ENCODE data around the gene SPINT2. TPM values are rescaled to one million over a fixed set of nuclear protein-coding genes. Genes with fewer than 3 reads are reported as not detected.

Gene SPINT2
- total RNA-seq, 1 donor from 2014 or later = 89.5 TPM

DNA sequence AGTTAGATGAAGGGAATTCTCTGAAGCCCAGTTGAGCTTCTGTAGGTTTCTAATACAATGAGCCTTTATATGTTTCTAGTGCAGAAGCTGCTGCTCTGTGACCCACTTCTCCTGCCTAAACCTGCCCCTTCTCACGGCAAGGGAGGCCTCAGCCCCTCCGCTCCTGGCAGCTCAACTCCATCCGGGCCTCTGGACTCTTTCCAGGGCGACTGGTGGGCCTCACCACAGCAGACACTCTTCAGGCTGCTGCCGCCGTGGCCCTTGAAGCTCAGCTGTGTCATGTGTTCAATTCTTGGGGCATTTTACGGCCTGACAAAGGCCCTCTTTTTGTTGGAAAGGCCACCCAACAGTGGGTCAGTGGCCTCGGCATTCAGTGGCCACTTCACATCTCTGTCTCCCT, 29.7 kb downstream of the SPINT2 start:
- DNase-seq = no peak

DNA sequence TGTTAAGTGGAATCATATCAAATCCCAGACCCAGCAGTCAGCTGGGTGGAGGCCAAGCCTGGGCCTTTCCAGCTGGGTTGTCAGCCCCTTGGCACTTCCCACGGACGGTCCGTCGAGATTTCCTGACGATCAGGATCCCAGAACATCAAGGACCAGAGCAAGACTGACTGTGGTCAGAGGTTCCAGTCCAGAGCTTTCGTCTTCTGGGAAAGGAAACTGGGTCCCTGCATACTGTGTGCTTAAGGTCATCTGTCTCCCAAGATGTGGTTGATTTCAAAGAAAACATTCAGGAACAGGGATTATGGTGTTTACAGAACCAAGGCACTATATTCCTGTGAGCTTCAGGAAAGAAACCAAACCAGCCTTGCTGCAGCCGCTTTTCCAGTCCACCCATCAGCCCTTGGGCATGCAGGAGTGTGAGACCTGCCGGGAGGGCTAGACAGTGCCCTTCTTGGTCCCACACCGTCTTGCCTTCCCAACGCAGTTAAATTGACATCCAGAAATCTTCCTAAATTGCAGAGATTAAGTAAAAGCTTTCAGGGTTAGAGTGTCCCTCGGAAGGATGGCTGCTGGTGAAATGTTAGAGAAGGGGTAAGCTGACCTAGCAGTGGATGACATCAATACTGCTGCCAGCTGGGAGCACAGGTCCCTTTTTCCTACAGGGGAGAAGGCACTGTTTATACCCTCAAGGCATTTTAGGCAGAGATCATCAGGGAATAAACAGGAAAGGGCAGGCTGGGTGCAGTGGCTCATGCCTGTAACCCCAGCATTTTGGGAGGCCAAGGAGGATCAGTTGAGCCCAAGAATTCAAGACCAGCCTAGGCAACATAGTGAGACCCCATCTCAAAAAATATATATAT, 34.7 kb downstream of the SPINT2 start:
- no peak for DNase-seq

DNA sequence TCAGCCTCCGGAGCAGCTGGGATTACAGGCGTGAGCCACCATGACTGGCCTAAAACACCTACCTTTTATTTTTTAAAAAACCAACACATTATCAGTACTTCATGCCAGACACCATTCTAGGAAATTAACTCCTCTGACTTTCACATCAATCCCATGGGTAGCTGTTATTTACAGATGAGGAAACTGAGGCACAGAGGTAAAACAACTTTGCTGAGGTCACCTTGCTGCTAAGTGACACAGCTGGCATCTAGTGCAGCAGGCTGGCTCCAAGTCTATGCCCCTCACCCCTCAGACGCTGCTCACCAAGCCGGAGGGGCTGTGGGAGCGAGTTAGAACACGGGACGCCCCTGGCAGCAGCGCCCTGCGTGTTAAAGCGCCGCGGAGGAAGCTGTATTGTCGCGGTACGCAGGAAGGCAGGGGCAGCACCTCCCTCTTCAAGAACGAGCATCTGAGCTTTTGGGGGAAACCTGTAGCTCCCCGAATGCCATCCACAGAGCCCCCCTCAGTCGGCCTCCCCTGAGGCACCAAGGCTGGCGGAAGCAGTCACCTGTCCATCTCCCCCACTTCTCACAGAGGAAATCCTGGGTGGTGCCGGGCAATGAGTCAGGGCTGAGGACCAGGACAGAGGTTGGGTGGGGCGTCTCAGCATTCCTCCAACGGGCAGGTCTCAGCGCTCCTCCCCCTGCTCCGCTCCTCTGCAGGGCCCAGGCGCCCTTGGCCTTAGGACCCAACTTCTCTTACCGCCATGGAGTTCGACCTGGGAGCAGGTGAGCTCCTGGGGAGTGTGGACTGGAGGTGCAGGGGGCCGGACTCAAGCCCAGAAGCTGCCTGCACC, 39.4 kb downstream of the SPINT2 start, which contains the start of gene C19orf33:
Gene C19orf33 (plus strand): TSS at position 735 of the 835 bp plus-strand sequence. CDS start 11 bp downstream, at position 746.
- DNase-seq = no peak

DNA sequence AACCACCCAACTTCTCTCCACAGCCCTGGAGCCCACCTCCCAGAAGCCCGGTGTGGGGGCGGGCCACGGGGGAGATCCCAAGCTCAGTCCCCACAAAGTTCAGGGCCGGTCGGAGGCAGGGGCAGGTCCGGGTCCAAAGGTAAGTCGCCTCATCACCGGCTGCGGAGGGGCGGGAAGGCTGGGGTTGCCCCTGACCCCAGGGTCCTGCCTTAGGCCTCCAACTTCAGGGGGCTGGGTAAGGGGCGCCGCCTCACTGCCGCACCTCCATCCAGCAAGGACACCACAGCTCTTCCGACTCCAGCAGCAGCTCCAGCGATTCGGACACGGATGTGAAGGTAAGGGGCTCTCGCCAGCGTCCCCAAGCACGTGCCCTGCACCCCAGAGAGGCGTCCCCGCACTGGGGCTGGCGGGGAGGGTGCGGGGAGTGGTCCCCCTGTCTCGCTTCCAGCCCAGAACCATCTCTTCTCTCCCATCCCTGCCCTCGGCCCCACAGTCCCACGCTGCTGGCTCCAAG, 40.0 kb downstream of the SPINT2 start:
- DNase-seq = no peak

DNA sequence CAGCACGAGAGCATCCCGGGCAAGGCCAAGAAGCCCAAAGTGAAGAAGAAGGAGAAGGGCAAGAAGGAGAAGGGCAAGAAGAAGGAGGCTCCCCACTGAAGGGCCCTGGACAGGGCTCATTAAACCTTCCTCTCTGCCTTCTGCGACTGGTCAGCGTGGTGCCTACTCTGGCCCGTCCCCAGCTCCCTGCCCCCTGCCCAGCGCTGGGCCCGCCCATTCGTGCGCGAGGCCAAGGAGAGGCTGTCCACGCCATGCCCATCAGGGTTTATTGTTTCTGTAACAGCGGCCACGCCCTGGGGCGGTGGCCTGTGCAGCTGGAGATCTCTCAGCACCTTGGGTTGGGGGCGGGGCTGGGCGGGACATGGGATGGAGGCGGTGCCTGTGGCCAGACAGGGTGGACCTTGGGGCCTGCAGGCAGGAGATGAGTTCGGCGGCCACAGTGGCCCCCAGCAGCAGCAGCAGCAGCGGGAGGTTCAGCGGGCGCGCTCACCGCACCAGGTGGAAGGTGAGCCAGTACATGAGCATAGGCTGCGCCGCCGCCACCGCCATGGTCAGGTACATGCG, 40.6 kb downstream of the SPINT2 start:
- peak; percentile 77 for DNase-seq

DNA sequence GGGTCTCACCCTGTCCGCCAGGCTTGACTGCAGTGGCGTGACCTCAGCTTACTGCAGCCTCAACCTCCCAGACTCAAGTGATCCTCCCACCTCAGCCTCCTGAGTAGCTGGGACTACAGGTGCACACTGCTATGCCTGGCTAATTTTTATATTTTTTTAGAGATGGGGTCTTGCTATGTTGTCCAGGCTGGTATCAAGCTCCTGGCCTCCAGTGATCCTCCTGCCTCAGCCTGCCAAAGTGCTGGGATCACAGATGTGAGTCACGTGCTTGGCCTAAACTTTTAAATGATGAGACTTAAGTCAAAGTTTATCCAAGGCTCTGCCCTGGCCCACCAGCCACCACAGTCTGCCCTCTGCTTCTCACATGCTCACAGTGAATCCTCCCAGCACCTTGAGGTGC, 41.9 kb downstream of the SPINT2 start:
- no peak for DNase-seq

DNA sequence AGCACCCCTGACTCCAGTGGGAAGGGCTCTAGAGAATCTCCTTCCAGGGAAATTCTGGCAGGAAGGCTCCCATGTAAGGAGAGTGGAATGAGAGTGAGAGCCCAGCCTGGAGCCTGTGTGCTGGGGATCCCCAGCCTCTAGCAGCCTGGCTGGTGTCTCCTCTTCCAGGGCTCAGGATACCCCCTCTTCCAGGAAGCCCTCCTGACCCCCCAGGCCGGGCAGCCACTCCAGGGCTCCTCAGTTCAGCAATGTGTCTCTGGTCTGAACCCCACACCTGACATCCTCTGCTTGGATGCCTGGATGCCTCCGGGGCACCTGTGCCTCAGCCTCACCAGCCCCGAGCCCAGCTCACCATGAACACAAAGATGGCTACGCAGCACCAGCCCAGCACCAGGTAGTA, 42.7 kb downstream of the SPINT2 start:
- no peak for DNase-seq

DNA sequence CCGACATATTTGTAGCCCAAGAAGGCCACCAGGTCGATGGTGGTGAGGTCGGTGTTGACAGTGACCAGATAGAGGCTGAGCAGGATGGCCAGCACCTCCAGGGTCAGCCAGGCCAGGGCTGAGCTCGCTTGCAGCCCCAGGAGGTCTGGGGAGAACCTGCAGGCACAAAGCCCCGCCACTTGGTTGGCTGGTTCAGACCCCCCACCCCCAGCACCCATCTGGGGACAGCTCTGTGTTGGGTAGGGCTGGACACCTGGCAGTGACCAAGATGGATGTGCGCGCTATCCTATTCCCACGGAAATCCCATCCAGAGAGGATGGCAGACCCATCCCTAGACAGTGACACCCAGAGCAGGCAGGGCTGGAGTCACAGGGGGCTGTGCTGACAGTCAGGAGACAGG, 43.2 kb downstream of the SPINT2 start:
- no peak for DNase-seq

DNA sequence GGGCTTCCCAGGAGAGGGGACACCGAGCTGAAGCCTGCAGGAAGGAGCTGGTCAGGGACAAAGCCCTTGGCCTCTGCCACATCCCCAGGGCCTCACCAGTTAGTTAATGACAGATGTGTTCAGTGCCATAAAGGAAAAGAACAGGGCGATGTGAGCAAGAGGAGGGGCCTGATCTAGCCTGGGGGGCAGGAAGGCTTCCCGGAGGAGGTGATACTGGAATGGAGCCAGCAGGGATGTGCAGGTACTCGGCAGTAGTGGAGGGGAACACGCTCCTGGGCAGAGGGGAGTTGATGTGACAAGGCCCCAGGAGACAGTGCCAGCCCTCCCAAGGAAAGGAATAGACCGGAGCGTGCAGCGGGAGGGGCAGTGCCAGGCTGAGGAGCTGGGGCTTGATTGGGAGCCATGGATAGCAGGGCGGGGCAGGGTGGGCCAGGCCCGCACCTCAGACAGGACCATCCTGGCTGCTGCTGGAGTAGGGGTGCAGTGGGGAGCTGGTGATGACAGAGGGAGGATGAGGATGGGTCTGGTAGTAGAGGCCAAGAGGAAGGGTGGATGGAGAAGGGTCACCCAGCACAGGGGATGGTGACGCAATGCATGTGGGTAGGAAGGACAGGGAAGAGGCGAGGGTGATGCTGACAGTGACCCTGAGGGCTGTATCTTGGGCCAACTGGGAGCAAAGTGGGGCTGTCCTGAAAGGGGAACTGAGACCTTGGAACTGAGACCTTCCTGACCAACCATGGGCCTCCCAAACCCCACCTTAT, 43.8 kb downstream of the SPINT2 start:
- no peak for DNase-seq

DNA sequence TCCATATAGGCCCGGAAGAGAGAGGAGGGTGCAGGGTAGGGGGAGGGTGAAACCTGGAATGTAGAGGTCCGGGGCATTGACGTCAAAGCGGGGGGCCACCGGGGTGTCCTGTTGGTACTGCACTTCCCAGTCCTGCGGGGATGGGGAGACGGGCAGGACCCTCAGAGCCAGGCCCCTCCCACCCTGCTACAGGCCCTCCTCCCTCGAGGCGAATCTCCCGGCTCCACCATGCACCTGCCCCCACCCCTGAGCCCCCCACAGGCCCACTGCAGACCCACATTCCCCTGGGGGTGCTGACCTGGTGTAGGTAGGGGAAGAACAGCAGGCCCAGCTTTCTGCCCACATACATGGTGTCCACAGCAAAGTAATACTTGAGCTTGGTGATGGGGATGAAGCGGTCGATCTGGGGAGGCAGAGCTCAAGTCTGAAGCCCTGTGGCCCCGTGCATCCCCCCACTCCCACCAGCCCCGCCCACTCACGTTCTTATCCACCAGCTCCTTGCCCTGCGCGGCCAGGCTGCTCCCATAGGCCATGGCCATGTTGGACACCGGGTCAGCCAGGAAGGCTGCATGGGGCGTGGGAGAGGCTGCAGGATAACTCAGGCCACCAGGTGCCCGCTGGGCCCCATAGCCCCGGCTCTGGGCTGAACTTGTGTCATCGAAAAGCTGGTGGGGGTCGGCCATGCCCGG, 44.7 kb downstream of the SPINT2 start:
- DNase-seq = no peak

DNA sequence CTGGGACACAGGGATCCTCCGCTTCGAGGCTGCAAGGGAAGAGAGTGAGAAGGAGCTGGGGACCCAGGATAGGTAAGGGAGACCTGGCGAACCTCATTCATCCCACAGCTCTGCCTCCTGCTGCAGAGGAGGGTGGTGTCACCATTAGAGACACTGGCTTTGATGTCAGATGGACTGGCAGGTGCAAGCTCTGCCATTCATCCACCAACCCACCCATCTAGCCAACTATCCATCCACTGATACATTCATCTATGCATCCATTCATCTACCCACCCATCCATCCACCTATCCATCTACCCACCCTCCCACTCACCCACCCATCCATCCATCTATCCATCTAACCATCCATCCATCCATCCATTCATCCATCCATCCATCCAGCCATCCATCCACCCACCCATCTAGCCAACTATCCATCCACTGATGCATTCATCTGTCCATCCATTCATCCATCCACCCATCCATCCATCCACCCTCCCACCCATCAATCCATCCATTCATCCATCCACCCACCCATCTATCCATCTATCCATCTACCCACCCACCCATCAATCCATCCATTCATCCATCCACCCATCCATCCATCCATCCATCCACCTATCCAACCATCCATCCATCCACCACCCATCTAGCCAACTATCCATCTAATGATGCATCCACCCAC, 45.4 kb downstream of the SPINT2 start:
- DNase-seq = no peak

DNA sequence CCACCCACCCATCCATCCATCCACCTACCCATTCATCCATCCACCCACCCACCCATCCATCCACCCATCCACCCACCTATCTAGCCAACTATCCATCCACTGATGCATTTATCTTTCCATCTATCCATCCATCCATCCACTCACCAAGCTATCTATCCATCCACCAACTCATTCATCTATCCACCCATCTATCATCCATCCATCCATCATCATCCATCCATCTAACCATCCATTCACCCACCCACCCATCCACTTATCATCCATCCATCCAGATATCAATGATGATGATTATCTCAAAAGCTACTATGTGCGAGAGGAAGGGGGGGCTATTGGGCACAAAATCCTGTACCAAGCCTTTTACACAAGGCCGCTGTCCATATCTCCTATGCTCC, 45.9 kb downstream of the SPINT2 start:
- no peak for DNase-seq

DNA sequence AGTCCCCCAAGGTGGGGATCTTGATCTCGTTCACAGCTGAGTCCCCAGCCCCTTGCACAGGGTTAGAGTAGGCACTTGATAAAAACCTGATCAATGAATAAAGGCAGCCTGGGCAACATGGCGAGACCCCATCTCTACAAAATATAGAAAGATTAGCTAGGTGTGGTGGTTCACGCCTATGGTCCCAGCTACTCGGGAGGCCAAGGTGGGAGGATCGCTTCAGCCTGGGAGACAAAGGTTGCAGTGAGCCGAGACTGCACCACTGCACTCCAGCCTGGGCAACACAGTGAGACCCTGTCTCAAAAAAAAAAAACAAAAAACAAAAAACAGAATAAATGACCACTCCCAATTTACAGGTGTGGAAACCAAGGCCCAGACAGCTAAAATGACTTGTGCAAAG, 46.6 kb downstream of the SPINT2 start:
- DNase-seq = no peak

DNA sequence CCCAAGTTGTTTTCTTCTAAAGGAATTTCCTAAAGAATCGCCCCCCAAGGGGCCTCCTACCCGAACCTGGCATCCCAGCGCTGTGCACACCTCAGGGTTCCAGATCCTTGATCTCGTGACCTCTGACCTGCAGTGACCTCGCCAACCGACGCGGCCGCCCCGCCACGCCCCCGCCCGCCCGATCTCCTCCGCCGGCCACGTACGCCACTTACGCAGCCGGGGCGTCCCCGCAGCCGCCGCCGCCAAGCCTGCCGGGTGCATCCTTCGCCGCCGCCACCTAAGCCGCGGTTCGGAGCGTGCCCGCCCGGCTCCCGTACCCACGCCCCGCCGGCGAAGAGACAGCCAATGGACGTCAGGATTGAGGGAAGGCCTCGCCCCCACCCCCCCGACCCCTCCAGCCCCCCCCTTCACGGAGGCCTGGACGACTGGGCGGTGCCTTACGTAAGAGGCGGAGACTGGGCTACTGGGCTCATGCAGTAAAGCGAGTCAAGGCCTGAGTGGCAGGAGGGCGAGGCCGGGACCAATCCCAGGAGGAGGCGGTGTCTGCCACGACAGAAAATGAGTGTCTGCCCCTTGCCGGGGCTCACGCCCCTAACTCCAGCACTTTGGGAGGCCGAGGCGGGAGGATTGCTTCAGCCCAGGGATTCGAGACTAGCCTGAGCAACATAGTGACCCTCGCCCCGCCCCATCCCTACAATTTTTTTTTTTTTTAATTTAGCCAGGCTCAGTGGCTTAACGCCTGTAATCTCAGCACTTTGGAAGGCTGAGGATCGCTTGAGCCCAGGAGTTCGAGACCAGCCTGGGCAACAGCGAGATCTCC, 51.5 kb downstream of the SPINT2 start, which contains the start of gene YIF1B:
Gene YIF1B (minus strand): TSS at position 291 of the 820 bp plus-strand sequence. CDS start 30 bp downstream, at position 261.
- DNase-seq = peak; percentile 98

DNA sequence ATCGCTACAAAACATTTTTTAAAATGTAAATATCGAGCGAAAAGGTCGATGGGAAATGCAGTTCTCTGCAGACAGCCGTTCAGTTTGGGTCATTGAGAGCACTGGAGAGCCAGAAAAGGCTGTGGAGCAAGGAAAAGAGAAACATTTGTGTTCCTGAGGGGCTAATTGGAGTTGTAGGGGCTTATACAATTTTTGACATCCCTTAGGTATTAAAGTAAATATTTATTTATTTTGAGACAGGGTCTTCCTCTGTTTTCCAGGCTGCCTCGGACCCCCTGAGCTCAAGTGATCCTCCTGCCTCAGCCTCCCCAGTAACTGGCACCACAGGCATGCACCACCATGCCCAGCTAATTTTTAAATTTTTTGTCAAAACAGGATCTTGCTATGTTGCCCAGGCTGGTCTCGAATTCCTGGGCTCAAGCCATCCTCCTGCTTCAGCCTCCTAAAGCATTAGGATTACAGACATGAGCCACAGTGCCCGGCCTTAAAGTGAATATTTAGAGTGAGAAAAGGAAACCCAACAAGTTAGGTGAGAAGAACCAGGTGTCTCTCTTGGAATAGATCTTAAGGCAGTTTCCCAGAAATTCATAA, 52.2 kb downstream of the SPINT2 start:
- no peak for DNase-seq

DNA sequence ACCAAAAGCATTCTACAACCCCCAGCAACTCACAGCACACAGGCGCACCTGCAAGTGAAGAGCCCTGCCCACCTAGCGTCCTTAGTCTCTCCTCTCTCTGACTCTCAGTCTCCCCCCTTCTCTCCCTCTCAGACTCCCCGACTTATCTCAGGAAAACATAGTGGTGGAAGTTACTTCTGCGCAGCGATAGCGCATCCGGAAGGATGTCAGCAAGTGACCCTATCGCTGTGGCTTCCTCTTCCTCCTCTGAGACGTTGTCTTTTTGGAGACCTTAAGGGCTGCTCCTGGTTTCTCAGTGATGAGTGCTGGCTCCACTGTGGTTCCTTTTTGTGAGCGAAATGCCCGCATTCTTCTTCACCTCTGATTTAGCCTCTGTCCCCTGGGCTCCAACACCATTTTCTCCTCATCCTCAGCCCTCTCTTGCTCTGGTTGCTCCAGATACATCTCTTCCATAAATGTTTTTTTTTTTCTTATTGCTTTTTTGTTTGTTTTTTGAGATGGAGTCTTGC, 52.8 kb downstream of the SPINT2 start:
- DNase-seq = no peak

DNA sequence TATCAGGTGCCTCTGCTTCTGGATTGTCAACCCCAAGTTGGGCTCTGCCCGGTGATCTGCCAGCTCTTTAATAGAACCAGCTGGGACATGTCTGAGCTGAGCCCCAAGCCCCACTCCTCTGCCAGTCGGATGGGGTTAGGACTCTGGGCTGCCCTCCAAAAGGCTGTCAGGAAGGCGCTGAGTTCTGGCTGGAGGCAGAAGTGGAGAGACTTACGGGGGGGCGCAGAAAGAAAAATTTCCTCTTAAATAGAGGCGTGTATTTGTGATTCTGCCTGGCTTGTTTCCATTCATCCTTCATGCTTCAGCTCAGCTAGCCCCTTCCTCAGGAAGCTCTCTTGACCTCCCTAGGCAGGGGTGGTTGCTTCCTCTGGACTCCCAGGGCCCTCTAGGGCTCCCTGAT, 54.3 kb downstream of the SPINT2 start:
- DNase-seq = peak; percentile 66

DNA sequence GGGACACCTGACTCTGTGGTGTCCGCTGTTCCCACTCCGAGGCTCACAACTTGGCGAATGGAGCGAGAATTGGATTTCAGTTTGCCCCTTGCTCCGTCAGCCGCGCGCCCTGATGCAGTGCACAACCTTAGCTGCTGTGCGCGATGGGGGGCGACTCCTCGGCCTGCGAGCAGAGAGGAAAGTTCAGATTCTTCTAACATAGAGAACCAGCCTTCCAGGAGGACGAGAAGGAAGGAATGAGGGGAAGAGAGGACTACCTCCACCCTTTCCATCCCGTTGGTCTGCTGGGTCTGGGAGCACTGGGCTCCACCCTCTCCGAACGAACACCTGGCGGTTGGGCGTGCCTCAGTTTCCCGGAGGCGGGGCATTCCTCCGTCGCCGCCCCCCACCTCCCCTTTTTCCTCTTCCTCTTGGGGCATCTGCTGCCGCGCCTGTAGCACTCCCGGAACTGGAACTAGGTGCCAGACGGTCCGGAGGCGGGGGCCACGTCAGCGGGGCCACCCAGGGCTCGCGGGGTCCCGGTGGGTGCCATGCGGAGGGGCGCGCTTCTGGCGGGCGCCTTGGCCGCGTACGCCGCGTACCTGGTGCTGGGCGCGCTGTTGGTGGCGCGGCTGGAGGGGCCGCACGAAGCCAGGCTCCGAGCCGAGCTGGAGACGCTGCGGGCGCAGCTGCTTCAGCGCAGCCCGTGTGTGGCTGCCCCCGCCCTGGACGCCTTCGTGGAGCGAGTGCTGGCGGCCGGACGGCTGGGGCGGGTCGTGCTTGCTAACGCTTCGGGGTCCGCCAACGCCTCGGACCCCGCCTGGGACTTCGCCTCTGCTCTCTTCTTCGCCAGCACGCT, 55.3 kb downstream of the SPINT2 start, which contains the start of gene KCNK6:
Gene KCNK6 (plus strand): TSS at position 425 of the 838 bp plus-strand sequence. CDS start 106 bp downstream, at position 531.
- DNase-seq = peak; percentile 67

Data from tongue (tissue), 2 donors.